ENCODE results near the gene HIVEP2. TPM values are rescaled to one million over a fixed set of nuclear protein-coding genes. Genes with fewer than 3 reads are reported as not detected.
A peak's percentile ranks its signal among the peaks of the same experiment; 100 is the strongest.

The HIVEP2 gene
- total and polyA plus RNA-seq, 2 of the 4 experiments (the other 2 are of a cell fraction) = 4.3 to 11.3 TPM

DNA sequence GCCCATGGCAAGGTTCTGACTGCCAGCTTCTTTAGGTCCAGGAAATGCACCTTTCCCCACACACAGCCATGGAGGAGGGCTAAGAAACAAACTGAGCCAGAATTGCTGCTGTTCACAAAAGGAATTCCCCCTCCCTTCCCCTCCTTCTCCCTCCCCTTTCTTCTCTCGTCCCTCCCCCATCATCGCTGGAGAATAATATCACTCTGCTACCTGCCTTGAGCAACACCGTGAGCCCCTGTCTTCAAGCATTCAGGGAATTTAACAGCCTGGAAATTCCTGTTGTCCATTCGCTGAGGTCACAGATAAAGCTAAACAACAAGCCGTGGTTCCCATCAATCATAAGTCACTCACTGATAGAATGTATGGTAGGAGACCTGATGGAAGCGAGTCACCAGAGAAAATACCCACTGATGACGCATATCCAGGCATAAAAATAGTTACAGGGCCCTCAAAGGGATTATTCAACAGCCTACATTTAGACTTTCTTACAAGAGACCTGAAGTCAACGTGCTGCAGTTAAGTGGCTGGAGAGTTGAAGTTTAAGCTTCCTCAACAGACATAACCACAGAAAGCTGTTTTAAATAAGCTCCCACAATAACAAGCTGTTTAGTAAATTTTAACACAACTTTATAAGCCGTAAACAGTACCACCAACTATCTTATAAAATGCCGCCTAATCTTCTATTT, 59.7 kb downstream of the HIVEP2 start:
- Histone ChIP-seq H3K4me1 (ENCODE audit: control insufficient read depth, insufficient read depth, low read length) (peaks cover 9% of the 10 kb centered on the region), H3K27ac (ENCODE audit: insufficient read depth, low read length) (peak overlapping the region; percentile 78), H2AK9ac (replicated peaks; ENCODE audit: low read depth, low read length, poor library complexity) (no peak overlapping the region), H4K8ac (ENCODE audit: low read depth in 2 of 2, low read length in 2 of 2) (peak overlapping the region; percentile 53 to 54; a peak in 1 of 4 replicates), H2AFZ (replicated peaks; ENCODE audit: low read length, poor library complexity) (peak overlapping the region; percentile 62), H2BK120ac (ENCODE audit: low read depth, low read length) (peak overlapping the region; percentile 74), H4K20me1 (ENCODE audit: insufficient read depth, low read length) (no peaks in the 10 kb centered on the region; the same call in 1 of the 2 replicates), H3K18ac (ENCODE audit: low read depth, low read length) (peak overlapping the region; percentile 28), H2BK5ac (ENCODE audit: low read depth, low read length, poor library complexity, severe bottlenecking) (peak overlapping the region; percentile 84), H3K9me1 (ENCODE audit: insufficient read depth, low read length) (no peaks in the 10 kb centered on the region), H2AK5ac (ENCODE audit: low read depth, low read length) (peak overlapping the region; percentile 71), H3K9me3 (ENCODE audit: control insufficient read depth, insufficient read depth, low read length) (no peaks in the 10 kb centered on the region), H3K4ac (ENCODE audit: low read depth, low read length) (peak overlapping the region; percentile 72), H3K56ac (ENCODE audit: extremely low read depth, insufficient read depth, low read length) (no peak overlapping the region; the same call in 1 of the 2 replicates), H3K4me2 (ENCODE audit: low read depth, low read length) (peak overlapping the region; percentile 81), H4K91ac (ENCODE audit: insufficient read depth, low read depth, low read length) (0 out of 2 replicates have a peak overlapping the region, but pooled peaks have one; percentile 19), H4K5ac (ENCODE audit: low read depth, low read length) (no peak overlapping the region), H3K36me3 (ENCODE audit: control insufficient read depth, insufficient read depth, low read length) (no peaks in the 10 kb centered on the region), H3K4me3 (ENCODE audit: insufficient read depth, low read depth, low read length) (peak overlapping the region; percentile 39), H3K23ac (ENCODE audit: low read depth, low read length) (peak overlapping the region; percentile 34; the same call in 1 of the 2 replicates), H2BK15ac (ENCODE audit: low read depth, low read length) (0 out of 3 replicates have a peak overlapping the region, but pooled peaks have one; percentile 86), H3K14ac (replicated peaks; ENCODE audit: low read depth, low read length) (peak overlapping the region; percentile 39; the same call in 1 of the 2 replicates), H3K9ac (ENCODE audit: low read depth, low read length) (peak overlapping the region; percentile 52; the same call in 1 of the 2 replicates), H3K79me1 (ENCODE audit: low read depth in 1 of 2, low read length in 2 of 2) (peaks cover 35 to 67% of the 10 kb centered on the region in 2 experiments), H2BK20ac (ENCODE audit: low read depth, low read length) (peak overlapping the region; percentile 70; the same call in 1 of the 2 replicates), H3K27me3 (ENCODE audit: control insufficient read depth, insufficient read depth, low read length) (no peaks in the 10 kb centered on the region)
- BruUV-seq (replicated peaks) = no TSS peak
- peak; percentile 86 for ATAC-seq (ENCODE audit: low read depth)
- DNase-seq = peak; percentile 99
- in situ Hi-C loops (cut with MboI; ENCODE audit: low sequenced_read_pairs) (no loop called here), intact Hi-C loops (cut with micrococcal nuclease) (loop anchor here (1.0 to 5.0 kb wide), 3 partner anchors 59 to 542 kb away; no protein-coding TSS in a partner anchor), dilution Hi-C loops (cut with HindIII; ENCODE audit: low sequenced_read_pairs, unreplicated experiment) (no loop called here)
- CTCF ChIA-PET = interaction anchor here (0.7 to 1.0 kb wide), 2 partner anchors 13 to 148 kb away, joined by 3 read pairs; no protein-coding TSS in a partner anchor
- POLR2A ChIA-PET (ENCODE audit: unreplicated experiment) = no interaction called here
- WGBS, 2 experiments (ENCODE audit: extremely low coverage in 2 of 2, insufficient read length in 1 of 2) = 50% methylated on average over 2 of the region's 10 CpGs; no CpG with 5 or more reads in 1 of the 2 experiments
- TF ChIP-seq, protein P1, sequence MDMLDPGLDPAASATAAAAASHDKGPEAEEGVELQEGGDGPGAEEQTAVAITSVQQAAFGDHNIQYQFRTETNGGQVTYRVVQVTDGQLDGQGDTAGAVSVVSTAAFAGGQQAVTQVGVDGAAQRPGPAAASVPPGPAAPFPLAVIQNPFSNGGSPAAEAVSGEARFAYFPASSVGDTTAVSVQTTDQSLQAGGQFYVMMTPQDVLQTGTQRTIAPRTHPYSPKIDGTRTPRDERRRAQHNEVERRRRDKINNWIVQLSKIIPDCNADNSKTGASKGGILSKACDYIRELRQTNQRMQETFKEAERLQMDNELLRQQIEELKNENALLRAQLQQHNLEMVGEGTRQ (IDR thresholded peaks at IDR 0.05; ENCODE audit: low read depth, low read length) = no peak
- TF ChIP-seq, protein P2, sequence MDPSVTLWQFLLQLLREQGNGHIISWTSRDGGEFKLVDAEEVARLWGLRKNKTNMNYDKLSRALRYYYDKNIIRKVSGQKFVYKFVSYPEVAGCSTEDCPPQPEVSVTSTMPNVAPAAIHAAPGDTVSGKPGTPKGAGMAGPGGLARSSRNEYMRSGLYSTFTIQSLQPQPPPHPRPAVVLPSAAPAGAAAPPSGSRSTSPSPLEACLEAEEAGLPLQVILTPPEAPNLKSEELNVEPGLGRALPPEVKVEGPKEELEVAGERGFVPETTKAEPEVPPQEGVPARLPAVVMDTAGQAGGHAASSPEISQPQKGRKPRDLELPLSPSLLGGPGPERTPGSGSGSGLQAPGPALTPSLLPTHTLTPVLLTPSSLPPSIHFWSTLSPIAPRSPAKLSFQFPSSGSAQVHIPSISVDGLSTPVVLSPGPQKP (IDR thresholded peaks at IDR 0.05; ENCODE audit: borderline replicate concordance, low read depth, low read length) = no peak
- TF ChIP-seq RCOR1 (IDR thresholded peaks at IDR 0.05; ENCODE audit: insufficient replicate concordance, low read length) (no peak), RFX5 (IDR thresholded peaks at IDR 0.05; ENCODE audit: low read depth, low read length) (no peak), MXI1 (IDR thresholded peaks at IDR 0.05; ENCODE audit: borderline replicate concordance, low read depth, low read length) (no peak), NFE2L2 (IDR thresholded peaks at IDR 0.05; ENCODE audit: low read depth, low read length) (no peak), CEBPB (IDR thresholded peaks at IDR 0.05; ENCODE audit: low read depth, low read length) (peak; percentile 90), RAD21 (IDR thresholded peaks at IDR 0.05; ENCODE audit: low read length) (peak; percentile 25; the same call in 1 of the 2 replicates), SMC3 (IDR thresholded peaks at IDR 0.05; ENCODE audit: low read depth, low read length) (no peak; the same call in none of the 2 replicates), MAFK (IDR thresholded peaks at IDR 0.05; ENCODE audit: low read depth, low read length) (no peak), BHLHE40 (IDR thresholded peaks at IDR 0.05; ENCODE audit: low read depth, low read length) (peak; percentile 62; the same call in 1 of the 2 replicates), FOS (IDR thresholded peaks at IDR 0.05; ENCODE audit: low read depth, low read length) (peak; percentile 89), POLR2A (IDR thresholded peaks at IDR 0.05; ENCODE audit: low read depth, low read length) (peak; percentile 41; the same call in 1 of the 2 replicates)
- TF ChIP-seq, protein P3, sequence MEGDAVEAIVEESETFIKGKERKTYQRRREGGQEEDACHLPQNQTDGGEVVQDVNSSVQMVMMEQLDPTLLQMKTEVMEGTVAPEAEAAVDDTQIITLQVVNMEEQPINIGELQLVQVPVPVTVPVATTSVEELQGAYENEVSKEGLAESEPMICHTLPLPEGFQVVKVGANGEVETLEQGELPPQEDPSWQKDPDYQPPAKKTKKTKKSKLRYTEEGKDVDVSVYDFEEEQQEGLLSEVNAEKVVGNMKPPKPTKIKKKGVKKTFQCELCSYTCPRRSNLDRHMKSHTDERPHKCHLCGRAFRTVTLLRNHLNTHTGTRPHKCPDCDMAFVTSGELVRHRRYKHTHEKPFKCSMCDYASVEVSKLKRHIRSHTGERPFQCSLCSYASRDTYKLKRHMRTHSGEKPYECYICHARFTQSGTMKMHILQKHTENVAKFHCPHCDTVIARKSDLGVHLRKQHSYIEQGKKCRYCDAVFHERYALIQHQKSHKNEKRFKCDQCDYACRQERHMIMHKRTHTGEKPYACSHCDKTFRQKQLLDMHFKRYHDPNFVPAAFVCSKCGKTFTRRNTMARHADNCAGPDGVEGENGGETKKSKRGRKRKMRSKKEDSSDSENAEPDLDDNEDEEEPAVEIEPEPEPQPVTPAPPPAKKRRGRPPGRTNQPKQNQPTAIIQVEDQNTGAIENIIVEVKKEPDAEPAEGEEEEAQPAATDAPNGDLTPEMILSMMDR (conservative IDR thresholded peaks at IDR 0.05; ENCODE audit: low read depth, low read length) = no peak
